HG03135 (cell line): ENCODE data around the gene KIF21A.
"Not testable (repeated sequence)": the region's sequence is repeated elsewhere in the genome, so short reads cannot be mapped to it uniquely, and the experiment has no call there.

Experiments used
- ATAC-seq: cut with Tn5 transposase; IDR thresholded peaks from one replicate; pipeline ENCODE4 v1.9.1; 2021; ENCODE audit warnings: mild to moderate bottlenecking, moderate library complexity; ENCODE audit not compliant: unreplicated experiment

KIF21A gene

DNA sequence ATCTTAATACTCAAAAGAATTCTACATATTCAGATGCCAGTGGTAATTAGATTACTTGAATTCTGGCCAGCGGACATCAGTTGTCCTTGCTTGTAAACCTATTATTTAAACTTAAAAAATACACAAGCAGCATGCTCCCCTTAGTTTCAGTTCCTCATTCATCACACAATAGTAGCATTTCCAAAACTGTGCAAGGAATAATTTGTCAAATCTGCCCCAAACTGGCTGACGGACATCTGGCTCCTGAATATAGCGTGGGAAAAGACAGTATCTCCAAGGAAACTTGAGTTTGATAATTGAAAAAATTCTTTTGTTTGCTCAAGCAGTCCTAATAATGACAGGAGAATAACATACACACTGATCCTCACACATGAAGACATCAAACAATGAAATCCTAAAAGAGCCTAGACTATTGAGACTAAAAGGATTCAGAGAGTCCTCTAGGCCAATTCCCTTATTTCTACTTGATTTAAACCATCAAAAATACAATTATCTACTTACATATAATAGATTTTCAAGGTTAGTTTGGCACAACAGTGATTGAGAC lies 90.4 kb downstream of the KIF21A start:
- ATAC-seq: no peak

DNA sequence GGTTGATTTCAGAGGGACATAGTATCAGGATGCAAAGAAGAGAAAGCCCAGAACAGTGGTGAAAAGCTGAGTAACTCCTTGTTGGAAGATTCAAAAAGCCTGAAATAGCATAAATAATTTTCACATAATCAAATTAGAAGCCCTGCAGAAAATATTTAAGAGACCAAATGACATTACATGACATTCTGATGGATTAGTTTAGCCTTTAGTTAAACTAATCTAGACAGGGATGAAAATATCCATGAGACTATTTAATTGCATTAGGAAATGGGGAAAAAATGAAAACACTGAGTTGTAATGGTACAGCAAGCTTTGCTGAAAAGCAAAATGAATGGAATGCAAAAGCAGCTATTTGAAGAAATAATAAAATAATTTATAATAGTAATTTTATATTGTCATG lies 91.8 kb downstream of the KIF21A start:
- ATAC-seq: no peak

DNA sequence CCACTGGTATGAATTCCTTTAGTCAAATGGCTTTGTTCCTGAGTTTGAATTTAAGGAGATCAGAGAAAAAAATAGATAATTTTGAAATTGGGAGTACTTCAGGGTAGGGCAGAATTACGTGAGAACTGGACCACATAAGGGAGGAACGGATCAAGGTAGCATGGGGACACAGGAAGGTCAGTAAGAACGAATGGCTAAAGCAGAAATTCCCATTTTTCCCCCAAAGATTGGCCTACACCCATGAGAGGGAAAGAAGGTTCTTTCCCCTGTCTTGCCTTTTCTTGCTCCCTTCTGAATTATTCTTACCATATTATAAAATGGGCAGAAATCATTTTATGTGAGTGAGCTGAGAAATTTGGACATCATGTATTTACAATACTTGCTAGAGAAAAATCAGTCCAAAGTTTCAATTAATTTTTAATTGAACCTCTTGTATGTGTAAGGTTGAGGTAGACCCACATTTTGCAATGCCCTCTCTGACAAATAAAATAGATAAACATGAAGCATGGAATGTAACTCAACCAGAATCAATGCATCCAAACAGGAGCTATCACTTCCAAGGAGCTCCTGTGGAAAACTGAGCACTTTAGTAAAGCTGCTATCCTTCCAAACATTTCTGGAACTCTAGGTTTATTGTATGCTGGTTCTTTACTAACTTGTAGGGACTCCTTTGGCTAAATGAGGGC lies 93.8 kb downstream of the KIF21A start:
- no peak for ATAC-seq

DNA sequence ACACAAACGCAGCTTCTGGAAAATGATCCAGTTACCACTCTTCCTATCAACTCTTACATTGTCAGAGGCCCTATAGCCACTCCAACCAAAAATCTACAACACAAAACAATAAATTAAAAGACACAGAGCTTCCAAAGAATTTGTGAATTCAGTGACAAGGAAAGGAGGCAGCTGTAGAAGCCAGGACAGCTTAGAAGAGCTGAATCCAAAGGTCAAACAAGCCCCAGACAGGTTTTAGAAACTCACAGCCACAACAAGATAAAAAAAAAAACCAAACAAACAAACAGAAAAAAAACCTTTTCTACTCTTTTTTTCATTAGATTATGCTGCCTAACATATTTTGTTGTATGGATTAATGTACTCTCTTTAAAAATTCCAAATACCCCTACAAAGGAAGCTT lies 94.4 kb downstream of the KIF21A start:
- no peak for ATAC-seq

DNA sequence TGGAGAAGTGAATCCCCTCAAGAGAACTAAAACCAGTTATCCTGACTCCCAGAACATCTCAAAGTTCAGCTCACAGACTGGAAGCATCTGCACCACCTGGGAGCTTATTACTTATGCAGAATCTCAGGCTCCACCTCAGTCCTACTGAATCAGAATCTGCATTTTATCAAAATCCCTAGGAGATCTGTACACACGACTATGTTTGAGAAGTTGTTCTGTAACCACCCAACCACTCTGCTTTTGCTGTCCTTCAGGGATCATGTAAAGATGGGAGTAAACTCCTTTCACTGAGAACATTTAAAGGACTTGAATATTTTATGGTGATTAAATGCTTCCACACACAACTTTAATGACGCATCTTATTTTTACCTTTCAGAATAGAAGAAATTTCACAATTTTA lies 98.0 kb downstream of the KIF21A start:
- ATAC-seq: no peak

DNA sequence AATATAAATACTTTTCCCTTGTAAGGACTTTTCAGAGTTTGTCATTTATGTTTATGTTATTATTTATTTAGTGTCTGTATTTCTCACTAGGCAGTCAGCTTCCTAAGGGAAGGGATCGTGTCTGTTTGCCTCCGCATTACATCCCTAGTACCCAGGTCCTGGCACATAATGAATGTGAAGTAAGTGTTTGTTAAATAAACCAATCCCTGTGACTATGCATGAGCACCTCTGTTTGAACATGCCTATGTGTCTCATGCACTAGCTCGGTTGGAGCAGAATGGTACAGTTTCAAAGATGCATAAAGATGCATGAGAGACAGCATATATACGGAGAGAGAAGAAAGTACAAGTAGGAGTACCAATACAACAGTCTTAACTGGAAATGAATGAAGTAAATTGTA lies 99.3 kb downstream of the KIF21A start:
- no peak for ATAC-seq

DNA sequence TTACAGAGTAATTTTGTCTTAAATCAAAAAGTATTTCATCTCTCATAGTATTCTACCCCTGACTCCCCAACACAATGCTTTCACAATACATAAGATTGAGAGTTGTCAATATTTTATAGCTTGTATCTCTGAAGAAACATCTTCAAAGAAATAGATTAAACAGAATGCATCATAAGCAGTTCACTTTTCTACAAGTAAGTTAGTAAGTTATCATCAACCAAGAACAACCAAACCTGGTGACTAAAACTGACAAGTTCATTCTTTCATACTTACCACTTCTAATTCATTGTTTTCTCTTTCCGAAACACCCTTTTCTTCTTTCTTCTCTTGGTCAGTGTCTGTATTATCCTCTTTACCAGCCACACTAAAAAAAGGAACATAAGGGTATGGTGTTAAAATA lies 101.2 kb downstream of the KIF21A start:
- ATAC-seq: no peak

DNA sequence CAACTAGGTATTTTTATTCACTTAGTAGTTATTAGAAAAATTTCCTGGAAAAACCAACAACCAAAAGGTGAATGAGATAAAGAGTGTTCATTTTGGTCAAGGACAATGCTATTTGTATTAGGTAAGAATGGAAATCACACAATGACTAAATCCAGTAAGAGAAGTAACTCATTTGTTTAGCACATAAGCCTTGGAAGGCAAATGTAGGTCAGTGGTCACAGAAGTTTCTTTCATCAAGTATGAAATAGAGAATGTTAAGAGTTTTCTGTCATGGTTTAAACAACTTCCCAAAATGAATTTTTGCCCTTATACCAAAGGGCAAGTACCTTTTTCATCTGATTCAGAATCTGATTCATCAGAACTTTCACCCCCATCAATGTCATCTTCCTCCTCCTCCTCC lies 101.7 kb downstream of the KIF21A start:
- no peak for ATAC-seq

DNA sequence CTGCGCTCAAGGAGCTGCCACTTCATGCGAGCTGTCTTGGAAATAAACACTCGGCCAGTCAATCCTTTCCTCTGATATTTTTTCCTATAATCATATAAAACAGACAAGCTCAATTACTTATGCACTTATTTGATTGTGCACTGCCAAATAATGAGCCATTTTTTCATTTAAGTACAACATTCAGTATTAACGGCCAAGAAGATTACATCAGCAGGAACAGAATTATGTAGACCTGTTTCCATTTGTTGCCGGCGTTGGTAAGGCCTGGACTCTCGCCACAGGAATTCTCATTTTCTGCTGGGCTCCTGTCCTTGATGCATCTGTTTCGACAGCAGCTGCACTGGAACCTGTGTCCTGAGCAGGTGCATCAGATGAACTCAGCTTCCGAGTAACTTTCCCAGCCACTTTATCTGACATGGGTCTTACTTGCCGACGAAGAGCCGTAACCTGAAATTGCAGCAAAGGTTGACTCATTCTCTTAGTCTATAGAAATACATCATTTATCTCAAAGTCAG lies 110.2 kb downstream of the KIF21A start:
- ATAC-seq: no peak

DNA sequence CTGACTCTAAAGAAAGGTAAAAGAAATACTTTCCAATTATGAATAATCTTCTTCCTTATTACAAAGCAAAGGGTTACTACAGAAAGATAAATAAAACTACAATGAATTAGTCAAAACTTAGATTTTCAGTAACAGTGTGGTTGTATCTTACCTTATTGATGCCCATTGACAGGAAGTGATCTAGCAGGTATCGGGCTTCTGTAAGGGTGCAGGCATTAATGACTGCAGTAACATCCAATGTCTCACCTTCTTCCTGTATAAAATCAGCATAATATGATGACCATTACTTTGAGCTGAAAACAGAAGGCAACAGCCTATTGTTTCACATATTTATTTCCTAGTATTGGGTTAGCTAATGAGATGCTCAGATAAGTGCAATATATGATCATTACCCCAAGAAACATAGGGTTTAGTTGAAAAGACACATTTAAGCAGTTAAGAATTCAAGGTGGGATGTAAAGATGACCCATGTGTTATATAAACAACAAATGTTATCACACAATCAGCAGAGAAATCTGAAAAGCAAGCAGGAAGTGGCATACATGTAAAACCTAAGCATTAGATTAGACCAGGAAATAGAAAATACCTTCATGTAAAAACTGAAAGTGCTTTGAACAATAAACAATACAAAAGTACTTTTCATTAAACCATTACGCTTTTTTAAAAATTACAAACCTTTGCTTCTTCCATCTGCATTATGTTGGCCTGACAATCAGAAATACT lies 111.2 kb downstream of the KIF21A start:
- no peak for ATAC-seq

DNA sequence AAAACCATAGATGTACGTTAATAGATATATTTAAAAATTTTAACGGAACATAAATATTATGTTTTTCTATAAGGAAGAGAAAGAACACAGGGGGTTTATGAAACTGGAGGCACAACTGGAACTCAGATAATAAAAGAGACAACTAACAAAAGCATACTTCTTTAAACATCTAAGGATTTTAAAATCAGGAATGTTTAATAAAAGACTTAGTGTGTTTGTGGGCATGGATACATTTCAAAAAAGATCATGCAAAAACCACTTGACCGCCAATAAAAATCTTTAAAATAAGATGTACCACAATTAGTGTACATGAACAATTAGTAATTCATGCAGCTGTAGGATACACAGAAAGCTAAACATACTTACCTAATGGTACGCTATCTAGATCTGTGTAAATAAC lies 113.0 kb downstream of the KIF21A start:
- ATAC-seq: no peak

DNA sequence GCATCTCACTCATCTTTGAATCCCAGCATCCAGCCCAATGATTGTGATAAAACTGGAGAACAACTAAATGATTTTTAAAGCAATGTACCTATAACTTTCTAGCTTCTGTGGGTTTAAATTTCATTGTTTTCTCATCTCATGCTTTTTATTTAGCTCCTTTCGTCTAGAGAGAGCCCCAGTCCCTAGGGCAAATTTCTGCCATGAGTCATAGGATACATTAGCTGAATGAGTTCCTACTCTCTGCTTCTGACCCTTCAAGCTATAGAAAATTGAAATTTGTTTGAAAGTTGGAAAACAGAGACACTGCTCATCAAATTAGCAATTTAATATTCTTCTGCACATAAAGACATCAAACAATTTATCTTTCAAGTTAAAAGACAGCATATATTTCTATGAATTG lies 113.9 kb downstream of the KIF21A start:
- ATAC-seq: no peak

DNA sequence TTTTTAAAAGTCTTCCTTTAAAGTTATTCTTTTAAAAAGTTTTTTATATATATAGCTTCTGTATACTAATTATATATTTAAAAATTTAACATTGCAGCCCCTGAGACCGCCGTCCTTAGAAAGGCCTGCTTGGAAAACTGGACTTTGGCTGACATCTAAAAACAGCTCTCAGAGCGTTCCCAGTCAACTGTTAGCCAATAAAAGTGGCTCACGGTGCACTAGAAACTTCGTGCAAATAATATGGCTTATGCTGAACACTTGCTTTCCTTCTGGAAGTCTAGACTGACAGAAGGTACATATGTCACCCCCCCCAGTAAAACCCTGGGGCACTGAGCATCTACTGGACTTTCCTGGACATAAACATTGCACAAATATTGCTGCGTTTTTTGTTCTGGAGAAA lies 115.0 kb downstream of the KIF21A start:
- ATAC-seq: no peak

DNA sequence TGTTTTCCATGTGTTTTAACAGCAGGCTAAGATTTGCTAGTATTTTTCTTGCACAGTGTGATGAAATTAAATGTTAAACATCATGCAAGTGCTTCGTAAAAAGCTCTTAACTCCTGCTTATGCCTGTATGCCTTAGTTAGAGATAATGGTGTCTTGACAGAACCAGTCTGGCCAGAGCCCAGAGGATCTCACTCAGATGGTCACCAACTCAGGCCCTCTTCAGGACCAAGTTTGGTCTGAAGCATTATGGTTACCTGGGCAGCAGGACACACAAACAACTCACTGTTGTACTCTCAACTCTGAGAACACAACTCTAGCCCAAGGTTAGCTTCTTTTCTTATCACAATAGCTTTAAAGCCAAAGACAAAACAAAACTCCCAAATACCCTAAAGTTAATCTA lies 115.4 kb downstream of the KIF21A start:
- no peak for ATAC-seq

DNA sequence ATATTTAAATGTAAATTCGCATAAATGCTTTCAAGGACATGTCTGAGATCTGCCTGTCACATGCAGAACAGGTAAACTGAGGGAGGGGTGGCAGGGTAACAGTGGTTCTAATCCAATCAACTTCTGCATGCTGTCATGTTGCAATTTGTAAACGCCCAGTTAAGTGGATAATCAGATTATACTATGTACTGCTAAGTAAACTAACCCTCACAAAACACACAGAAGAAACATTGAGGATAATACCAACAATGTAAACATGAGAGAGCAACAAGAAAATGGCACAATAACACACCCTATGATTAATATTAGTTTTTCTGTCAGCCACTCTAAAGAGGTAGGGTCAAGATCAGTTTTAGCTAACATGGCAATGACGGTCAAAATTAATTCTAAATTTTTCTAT lies 123.7 kb downstream of the KIF21A start:
- no peak for ATAC-seq

DNA sequence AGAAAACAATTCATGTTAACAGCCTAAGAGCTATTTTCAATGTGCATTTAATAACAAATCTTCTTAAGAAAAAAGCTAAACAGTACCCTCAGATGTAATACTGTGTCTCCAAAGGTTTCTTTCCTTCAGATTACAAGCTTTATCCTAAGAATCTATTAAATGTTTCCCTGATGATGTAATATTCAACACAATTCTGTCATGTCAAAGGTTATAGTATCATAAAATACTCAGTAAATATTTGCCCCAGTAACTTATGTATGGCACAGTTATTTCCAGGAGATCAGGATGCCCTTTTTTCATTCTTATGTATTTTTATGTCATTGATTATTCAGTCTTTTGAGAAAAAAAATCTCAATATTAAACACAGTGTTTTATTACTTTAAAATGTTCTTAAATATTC lies 128.4 kb downstream of the KIF21A start:
- ATAC-seq: no peak

DNA sequence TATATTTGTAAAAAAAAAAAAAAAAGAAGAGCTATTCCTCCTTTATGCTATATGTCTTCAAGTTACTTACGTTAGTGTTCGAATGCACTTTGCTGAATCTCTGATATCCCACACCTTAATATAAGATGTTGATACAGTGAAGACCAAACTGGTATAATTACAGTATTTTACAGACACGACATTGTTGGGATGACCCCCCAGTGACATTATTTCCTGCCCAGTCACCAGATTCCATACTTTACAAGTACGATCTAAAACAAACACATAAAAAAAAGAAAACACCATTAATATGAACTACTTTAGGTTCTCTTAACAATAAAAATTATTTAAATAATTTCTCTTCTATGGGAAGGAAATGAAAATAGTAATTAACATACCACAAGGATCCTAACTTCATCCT lies 133.4 kb downstream of the KIF21A start:
- no peak for ATAC-seq

DNA sequence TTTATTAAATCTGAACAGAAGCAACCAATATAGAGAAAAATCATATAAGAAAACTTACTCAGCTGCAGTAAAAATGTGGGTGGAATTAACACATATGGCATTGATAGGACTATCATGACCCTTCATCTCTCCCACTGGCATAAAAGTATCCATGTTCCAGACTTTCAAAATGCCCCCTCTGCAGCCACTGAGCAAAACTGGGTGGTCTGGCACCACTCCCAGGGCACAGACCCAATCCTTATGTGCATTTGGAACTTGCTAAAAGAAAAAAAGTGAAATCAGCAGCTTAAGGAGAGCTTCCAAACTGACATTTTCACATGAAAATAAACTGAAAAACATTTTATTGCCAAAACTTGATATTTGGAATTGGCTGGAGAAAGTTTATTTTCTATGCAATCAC lies 141.5 kb downstream of the KIF21A start:
- ATAC-seq: no peak

DNA sequence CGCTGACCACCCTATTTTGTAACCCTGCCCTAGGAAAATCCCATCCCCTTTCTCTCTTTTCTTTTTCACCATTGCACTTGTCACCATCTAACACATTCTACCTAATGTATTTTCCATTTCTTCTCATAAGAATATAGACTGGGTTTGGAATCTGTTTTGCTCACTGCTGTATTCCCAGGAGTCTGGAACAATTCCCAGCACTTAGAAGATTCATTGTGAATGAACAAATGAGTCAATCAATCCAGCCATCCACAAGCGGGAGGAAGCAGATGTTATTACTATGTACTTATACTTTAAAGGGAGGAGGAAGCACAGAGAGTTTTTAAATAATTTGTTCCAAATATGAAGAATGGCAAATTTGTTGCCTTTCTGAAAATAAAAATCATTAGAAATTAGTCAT lies 142.1 kb downstream of the KIF21A start:
- no peak for ATAC-seq

DNA sequence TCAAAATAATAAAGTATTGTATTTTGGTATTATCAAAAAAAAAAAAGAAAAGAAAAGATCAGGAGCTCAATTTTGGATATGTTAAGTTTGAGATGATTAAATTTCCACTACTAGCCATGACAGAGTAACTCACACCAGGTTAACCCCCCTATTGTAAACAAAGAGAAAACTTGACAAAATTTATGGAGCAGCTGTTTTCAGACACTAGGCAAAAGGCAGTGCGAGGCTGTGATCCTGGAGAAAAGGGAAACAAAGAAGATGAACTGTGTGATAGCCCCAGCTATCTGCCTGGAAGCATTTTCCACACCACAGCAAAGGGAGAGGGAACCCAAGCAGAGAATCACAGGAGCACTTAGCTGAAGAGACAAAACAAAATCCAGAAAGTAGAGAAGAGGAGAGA lies 145.0 kb downstream of the KIF21A start:
- no peak for ATAC-seq

DNA sequence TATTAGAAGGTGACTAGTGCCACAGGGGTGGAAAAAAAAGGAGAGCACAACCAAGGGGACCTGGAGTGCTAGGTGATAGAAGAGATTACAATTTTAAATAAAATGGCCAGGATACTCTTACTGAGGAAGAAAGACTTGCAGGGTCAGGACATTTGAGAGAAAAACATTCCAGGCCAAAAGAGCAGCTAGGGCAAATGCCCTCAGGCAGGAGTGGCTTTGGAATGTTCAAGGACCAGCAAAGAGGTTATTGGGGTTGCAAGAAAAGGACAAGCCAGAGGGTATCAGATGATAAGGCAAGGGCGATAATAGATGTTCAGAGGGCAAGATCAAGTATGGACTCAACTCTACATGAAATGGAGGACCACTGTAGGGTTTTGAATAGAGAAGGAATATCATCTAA lies 146.4 kb downstream of the KIF21A start:
- ATAC-seq: no peak

DNA sequence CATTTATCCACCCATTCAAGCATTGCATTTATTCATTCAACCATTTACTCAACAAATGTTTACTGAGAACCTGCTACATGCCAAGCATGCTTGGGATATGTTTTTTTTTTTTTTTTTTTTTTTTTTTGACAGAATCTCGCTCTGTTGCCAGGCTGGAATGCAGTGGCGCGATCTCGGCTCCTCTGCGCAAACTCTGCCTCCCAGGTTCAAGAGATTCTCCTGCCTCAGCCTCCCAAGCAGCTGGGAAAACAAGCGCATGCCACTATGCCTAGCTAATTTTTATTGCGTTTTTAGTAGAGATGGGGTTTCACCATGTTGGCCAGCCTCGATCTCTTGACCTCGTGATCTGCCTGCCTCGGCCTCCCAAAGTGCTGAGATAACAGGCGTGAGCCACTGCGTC lies 147.3 kb downstream of the KIF21A start:
- ATAC-seq: not testable (repeated sequence)
